Breast epithelium (tissue), 4 donors: ENCODE data around the gene PON1. TPM values are rescaled to one million over a fixed set of nuclear protein-coding genes. Genes with fewer than 3 reads are reported as not detected.

Experiments used
- DNase-seq, 2 donors: peaks; one replicate each; pipeline ENCODE4 v3.0.0-alpha.2; 2019; ENCODE audit warnings: low spot score in 2 of 2
- H3K27ac ChIP-seq, 2 donors: fragments of 200-600 bp; sonication (generic) in 1 of 2; one replicate each; pipeline ENCODE4 v1.5.1; 2016 to 2019; ENCODE audit warnings: mild to moderate bottlenecking in 1 of 2
- H3K27me3 ChIP-seq, 2 donors: fragments of 200-600 bp; sonication (generic) in 1 of 2; one replicate each; pipeline versions ENCODE4 v1.5.1 to v1.6.0; 2017 to 2019; ENCODE audit warnings: control low read depth in 1 of 2, mild to moderate bottlenecking in 1 of 2
- H3K36me3 ChIP-seq: fragments of 200-600 bp; one replicate; pipeline ENCODE4 v1.5.1; 2019
- H3K4me1 ChIP-seq, 2 donors: fragments of 200-600 bp; sonication (generic); one replicate each; pipeline ENCODE4 v1.5.1; 2016 to 2019; ENCODE audit warnings: control low read depth in 1 of 2
- H3K4me3 ChIP-seq, 3 donors: fragments of 200-600 bp; sonication (generic); 1 replicate in 2 of 3; 2 replicates in 1 of 3; pipeline ENCODE4 v1.5.1; 2016 to 2019; ENCODE audit warnings: mild to moderate bottlenecking in 3 of 3, moderate library complexity in 2 of 3
- H3K9me3 ChIP-seq, 2 donors: fragments of 200-600 bp; sonication (generic) in 1 of 2; one replicate each; pipeline ENCODE4 v1.5.1; 2016 to 2019; ENCODE audit warnings: control low read depth in 1 of 2
- CTCF ChIP-seq, 3 donors: fragments of 450-650 bp; IDR thresholded peaks; one replicate each; pipeline ENCODE4 v1.5.1; 2016 to 2017; ENCODE audit warnings: antibody characterized with exemption in 3 of 3, mild to moderate bottlenecking in 3 of 3, moderate library complexity in 3 of 3
- POLR2A ChIP-seq: fragments of 450-650 bp; IDR thresholded peaks from one replicate; pipeline ENCODE4 v1.6.1; 2016; ENCODE audit warnings: antibody characterized with exemption, mild to moderate bottlenecking, moderate library complexity
- POLR2AphosphoS5 ChIP-seq, 3 donors: sonication (generic); formaldehyde crosslinking; IDR thresholded peaks; one replicate each; pipeline ENCODE4 v1.6.1; 2017; ENCODE audit warnings: antibody characterized with exemption in 3 of 3
- intact Hi-C: fragments of 100-400 bp; cut with DNase I; formaldehyde crosslinking; loops from one replicate; pipeline ENCODE4 v1.15.1; 2023; ENCODE audit warnings: low total_unique reads
- total RNA-seq, 3 donors: library from RNA; depleted of rRNA; stranded (reverse); fragments of >200 nt; gene quantifications; one replicate each; pipeline ENCODE4 v1.1.0, GENCODE V29; 2016

Gene PON1
- total RNA-seq = under 1 TPM in 2 of 3 donors, not detected in 1; 0.29 to 0.66 TPM

GRCh38 chr7:95324431-95324830 lies at the start of gene PON1:
Gene PON1, minus strand, starts transcription at chr7:95324532. Its CDS starts 57 bp downstream, at chr7:95324475.
- Histone ChIP-seq H3K36me3 (no peaks in the 10 kb centered on the region), H3K27me3 (peaks cover 0 to 6% of the 10 kb centered on the region in 2 donors), H3K27ac (no peak within 1 kb of the TSS), H3K4me1 (no peaks in the 10 kb centered on the region), H3K4me3 (peak within 1 kb of the TSS in 1 of 3 donors; percentile 21), H3K9me3 (no peaks in the 10 kb centered on the region)
- no peak for DNase-seq
- intact Hi-C loops = loop anchor here (5.0 kb wide), 1 partner anchor 1172 kb away; no protein-coding TSS in a partner anchor
- TF ChIP-seq CTCF (IDR thresholded peaks at IDR 0.05) = no peak
- TF ChIP-seq POLR2AphosphoS5 (IDR thresholded peaks at IDR 0.05) = no peak
- TF ChIP-seq POLR2A = no peak

DNA sequence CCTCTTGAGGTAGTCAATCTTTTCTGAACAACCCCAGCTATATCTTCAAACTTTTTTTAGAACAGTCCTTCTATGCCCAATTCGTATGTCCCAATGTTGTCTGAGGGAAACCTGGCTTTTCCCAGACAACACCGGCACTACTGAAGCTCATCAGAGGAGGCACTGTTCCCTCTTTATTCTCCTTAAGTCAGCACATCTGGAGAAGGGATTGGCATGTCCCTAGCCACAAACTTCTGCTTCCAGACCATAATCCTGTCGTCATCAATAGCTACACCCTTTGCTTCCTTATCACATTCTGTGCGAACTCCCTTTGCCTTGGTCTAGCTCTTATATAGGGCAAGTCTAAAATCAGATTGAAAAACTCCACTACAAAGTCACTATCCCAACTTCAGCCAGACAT lies 49.0 kb upstream of the PON1 start:
- Histone ChIP-seq H3K36me3 (no peaks in the 10 kb centered on the region), H3K27ac (no peak overlapping the region), H3K4me1 (no peaks in the 10 kb centered on the region), H3K9me3 (no peaks in the 10 kb centered on the region), H3K27me3 (no peaks in the 10 kb centered on the region), H3K4me3 (no peak overlapping the region)
- TF ChIP-seq POLR2A (no peak), CTCF (IDR thresholded peaks at IDR 0.05) (no peak), POLR2AphosphoS5 (IDR thresholded peaks at IDR 0.05) (no peak)
- intact Hi-C loops = no loop called here
- no peak for DNase-seq

GRCh38 chr7:95368235-95368634 lies 43.9 kb upstream of the PON1 start:
- no peak for DNase-seq
- H3K4me1 ChIP-seq = no peaks in the 10 kb centered on the region
- no peaks in the 10 kb centered on the region for H3K9me3 ChIP-seq
- H3K36me3 ChIP-seq = no peaks in the 10 kb centered on the region
- H3K4me3 ChIP-seq = no peak overlapping the region
- H3K27me3 ChIP-seq = no peaks in the 10 kb centered on the region
- intact Hi-C loops = no loop called here
- no peak for TF ChIP-seq CTCF (IDR thresholded peaks at IDR 0.05)
- TF ChIP-seq POLR2A = no peak
- TF ChIP-seq POLR2AphosphoS5 (IDR thresholded peaks at IDR 0.05) = no peak
- H3K27ac ChIP-seq = no peak overlapping the region

GRCh38 chr7:95367606-95368005 lies 43.3 kb upstream of the PON1 start:
- intact Hi-C loops = no loop called here
- H3K4me1 ChIP-seq = no peaks in the 10 kb centered on the region
- H3K27me3 ChIP-seq = no peaks in the 10 kb centered on the region
- no peak overlapping the region for H3K4me3 ChIP-seq
- TF ChIP-seq POLR2AphosphoS5 (IDR thresholded peaks at IDR 0.05) = peak in 1 of 3 donors; percentile 25
- TF ChIP-seq CTCF (IDR thresholded peaks at IDR 0.05) = no peak
- no peak for TF ChIP-seq POLR2A
- no peaks in the 10 kb centered on the region for H3K36me3 ChIP-seq
- no peak for DNase-seq
- no peaks in the 10 kb centered on the region for H3K9me3 ChIP-seq
- H3K27ac ChIP-seq = no peak overlapping the region

- Histone ChIP-seq H3K4me3 (no peak overlapping the region), H3K9me3 (no peaks in the 10 kb centered on the region), H3K27me3 (no peaks in the 10 kb centered on the region), H3K36me3 (no peaks in the 10 kb centered on the region), H3K27ac (no peak overlapping the region), H3K4me1 (no peaks in the 10 kb centered on the region)
- intact Hi-C loops = no loop called here
- no peak for TF ChIP-seq CTCF (IDR thresholded peaks at IDR 0.05)
- no peak for TF ChIP-seq POLR2AphosphoS5 (IDR thresholded peaks at IDR 0.05)
- TF ChIP-seq POLR2A = no peak
- DNase-seq = no peak
Measured at GRCh38 chr7:95365151-95365550, 40.8 kb upstream of the PON1 start.
